HG03039 (cell line): Measurements from ENCODE around the gene GAS2L2.

Experiments
- ATAC-seq: cut with Tn5 transposase; IDR thresholded peaks from one replicate; pipeline ENCODE4 v1.9.1; 2021; ENCODE audit warnings: mild to moderate bottlenecking, moderate library complexity; ENCODE audit not compliant: unreplicated experiment

The GAS2L2 gene

GRCh38 chr17:35701491-35701890, 51.5 kb downstream of the GAS2L2 start:
- ATAC-seq: no peak

DNA sequence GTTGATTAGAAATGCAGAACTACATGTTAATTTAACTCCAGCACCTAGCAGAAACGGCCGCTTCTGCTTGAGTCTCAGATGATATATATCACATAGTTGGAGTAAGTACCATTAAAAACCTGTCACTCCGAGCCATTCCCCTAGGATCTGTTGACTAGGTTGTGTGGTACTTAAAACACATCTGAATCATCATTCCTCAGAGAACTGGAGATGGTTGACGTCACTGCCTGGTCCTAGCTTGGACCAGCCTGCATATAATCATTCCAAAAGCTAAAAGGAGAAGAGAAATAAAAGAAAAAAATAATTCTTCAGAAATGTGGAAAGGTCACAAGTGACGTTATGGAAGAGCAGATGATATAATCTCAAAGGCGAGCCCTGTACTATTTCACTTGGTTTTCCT, 52.9 kb downstream of the GAS2L2 start:
- no peak for ATAC-seq

- ATAC-seq: no peak
Observed at GRCh38 chr17:35698800-35699199, 54.2 kb downstream of the GAS2L2 start.

GRCh38 chr17:35695613-35696012, 57.4 kb downstream of the GAS2L2 start:
- ATAC-seq: no peak

DNA sequence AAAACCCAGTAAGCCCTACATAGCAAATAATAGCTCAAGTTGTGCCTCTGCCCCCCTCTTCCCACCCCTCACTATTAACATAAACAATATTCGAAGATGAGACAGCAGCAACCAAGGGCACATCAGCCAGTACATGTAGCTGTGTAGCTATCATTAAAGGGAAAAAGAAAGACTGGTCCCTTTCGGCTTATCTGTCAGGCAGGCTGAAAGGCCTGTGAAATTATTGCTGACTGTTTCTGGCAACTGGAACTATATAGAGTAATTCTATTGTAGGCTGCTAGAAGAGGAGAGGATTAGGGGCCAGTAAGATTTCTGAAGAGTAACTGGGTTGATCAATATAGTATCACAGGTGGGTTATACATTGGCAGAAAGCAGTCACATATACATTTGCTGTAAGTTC, 58.1 kb downstream of the GAS2L2 start:
- ATAC-seq: no peak
